Effector memory CD4-positive, alpha-beta T cell (primary cell): ENCODE results near the gene ADAMTS17.

Source experiments
- DNase-seq, 3 donors: peaks; one replicate each; pipeline ENCODE4 v3.0.0-alpha.2; 2020
- H3K27ac ChIP-seq: 2 replicates; pipeline ENCODE4 v1.7.0; 2013; ENCODE audit warnings: mild to moderate bottlenecking, low read length, moderate library complexity; ENCODE audit not compliant: insufficient read depth, poor library complexity, severe bottlenecking
- H3K27me3 ChIP-seq: replicated peaks from 2 replicates; pipeline ENCODE4 v1.7.0; 2013; ENCODE audit warnings: mild to moderate bottlenecking, low read length; ENCODE audit not compliant: insufficient read depth, control insufficient read depth, poor library complexity, severe bottlenecking
- H3K36me3 ChIP-seq: 2 replicates; pipeline ENCODE4 v1.7.0; 2013; ENCODE audit warnings: mild to moderate bottlenecking, low read length, moderate library complexity; ENCODE audit not compliant: control insufficient read depth, insufficient read depth
- H3K4me1 ChIP-seq: 2 replicates; pipeline ENCODE4 v1.7.0; 2013; ENCODE audit warnings: low read length, mild to moderate bottlenecking; ENCODE audit not compliant: control insufficient read depth, insufficient read depth, poor library complexity, severe bottlenecking
- H3K4me3 ChIP-seq: 2 replicates; pipeline ENCODE4 v1.7.0; 2013; ENCODE audit warnings: low read length, low read depth, mild to moderate bottlenecking; ENCODE audit not compliant: insufficient read depth, poor library complexity, severe bottlenecking
- H3K9me3 ChIP-seq: 2 replicates; pipeline ENCODE4 v1.7.0; 2013; ENCODE audit warnings: mild to moderate bottlenecking, low read length, moderate library complexity; ENCODE audit not compliant: control insufficient read depth

Gene ADAMTS17

GRCh38 chr15:100141311-100142001 lies 200.3 kb downstream of the ADAMTS17 start:
- Histone ChIP-seq H3K27me3 (no peaks in the 10 kb centered on the region), H3K4me3 (no peak overlapping the region), H3K36me3 (no peaks in the 10 kb centered on the region), H3K9me3 (no peaks in the 10 kb centered on the region), H3K4me1 (no peaks in the 10 kb centered on the region), H3K27ac (no peak overlapping the region)
- no peak for DNase-seq

GRCh38 chr15:100140527-100141308 lies 201.1 kb downstream of the ADAMTS17 start:
- H3K9me3 ChIP-seq = no peaks in the 10 kb centered on the region
- no peak for DNase-seq

DNA sequence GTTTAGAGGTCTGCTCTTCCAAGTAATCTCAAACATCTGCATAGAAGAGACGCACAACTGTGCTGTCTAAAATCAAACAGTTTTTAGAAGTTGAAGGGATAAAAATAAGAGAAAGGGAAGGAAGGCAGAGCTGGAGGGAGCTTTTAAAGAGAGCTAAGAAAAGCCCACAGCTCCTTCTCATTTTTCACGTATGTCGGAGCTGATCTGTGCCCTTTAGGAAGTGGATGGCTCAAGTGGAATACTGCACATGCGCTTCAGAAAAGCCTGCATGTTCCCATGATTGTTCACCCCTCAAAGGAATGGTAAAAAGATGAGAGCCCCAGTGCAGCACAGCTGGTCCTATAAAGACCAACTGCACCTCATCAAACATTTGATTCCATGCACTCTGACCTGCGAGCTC lies 207.2 kb downstream of the ADAMTS17 start:
- H3K27me3 ChIP-seq = no peaks in the 10 kb centered on the region
- no peaks in the 10 kb centered on the region for H3K9me3 ChIP-seq
- DNase-seq = no peak
- no peaks in the 10 kb centered on the region for H3K4me1 ChIP-seq
- no peaks in the 10 kb centered on the region for H3K36me3 ChIP-seq
- H3K27ac ChIP-seq = no peak overlapping the region
- H3K4me3 ChIP-seq = no peak overlapping the region

More at GRCh38 chr15:100140527-100141308, 201.1 kb downstream of the ADAMTS17 start:
- H3K4me1 ChIP-seq = no peaks in the 10 kb centered on the region
- no peak overlapping the region for H3K27ac ChIP-seq
- no peak overlapping the region for H3K4me3 ChIP-seq
- no peaks in the 10 kb centered on the region for H3K36me3 ChIP-seq
- H3K27me3 ChIP-seq = no peaks in the 10 kb centered on the region

- H3K4me1 ChIP-seq = no peaks in the 10 kb centered on the region
- no peak for DNase-seq
Observed at GRCh38 chr15:100134089-100134583, 207.6 kb downstream of the ADAMTS17 start.

GRCh38 chr15:100133001-100133400 lies 208.8 kb downstream of the ADAMTS17 start:
- Histone ChIP-seq H3K27ac (no peak overlapping the region), H3K4me3 (no peak overlapping the region), H3K27me3 (no peaks in the 10 kb centered on the region), H3K9me3 (no peaks in the 10 kb centered on the region), H3K36me3 (no peaks in the 10 kb centered on the region), H3K4me1 (no peaks in the 10 kb centered on the region)
- no peak for DNase-seq

More at GRCh38 chr15:100134089-100134583, 207.6 kb downstream of the ADAMTS17 start:
- Histone ChIP-seq H3K27ac (no peak overlapping the region), H3K27me3 (no peaks in the 10 kb centered on the region), H3K9me3 (no peaks in the 10 kb centered on the region), H3K4me3 (no peak overlapping the region), H3K36me3 (no peaks in the 10 kb centered on the region)

DNA sequence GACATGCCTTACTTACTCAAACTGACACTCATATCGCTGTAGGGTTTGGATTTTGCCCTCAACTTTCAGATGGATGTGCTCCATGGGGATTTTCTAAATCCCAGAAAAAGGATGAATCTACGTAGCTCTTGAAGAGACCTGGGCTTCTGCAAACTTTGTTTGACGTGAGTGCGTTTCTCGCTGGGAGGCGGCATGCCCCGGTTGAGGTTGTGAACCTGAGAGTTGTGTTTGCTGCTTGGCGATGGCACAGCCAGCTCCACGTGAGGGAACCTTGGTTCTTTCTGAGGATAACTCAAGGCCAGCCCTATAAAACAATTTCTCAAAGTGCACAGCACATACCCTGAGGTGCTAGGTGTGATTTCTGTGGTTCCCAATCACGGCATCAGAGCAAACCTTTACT lies 209.5 kb downstream of the ADAMTS17 start:
- Histone ChIP-seq H3K36me3 (no peaks in the 10 kb centered on the region), H3K4me1 (no peaks in the 10 kb centered on the region), H3K27me3 (no peaks in the 10 kb centered on the region), H3K27ac (no peak overlapping the region), H3K4me3 (no peak overlapping the region), H3K9me3 (no peaks in the 10 kb centered on the region)
- no peak for DNase-seq

- Histone ChIP-seq H3K36me3 (no peaks in the 10 kb centered on the region), H3K4me3 (no peak overlapping the region), H3K27me3 (no peaks in the 10 kb centered on the region), H3K9me3 (no peaks in the 10 kb centered on the region), H3K27ac (no peak overlapping the region), H3K4me1 (no peaks in the 10 kb centered on the region)
- DNase-seq = no peak
Observed at GRCh38 chr15:100131321-100132224, 210.2 kb downstream of the ADAMTS17 start.

GRCh38 chr15:100129677-100130076 lies 212.1 kb downstream of the ADAMTS17 start:
- Histone ChIP-seq H3K27me3 (no peaks in the 10 kb centered on the region), H3K9me3 (no peaks in the 10 kb centered on the region), H3K27ac (no peak overlapping the region), H3K4me1 (no peaks in the 10 kb centered on the region), H3K4me3 (no peak overlapping the region), H3K36me3 (no peaks in the 10 kb centered on the region)
- DNase-seq = no peak

- Histone ChIP-seq H3K36me3 (no peaks in the 10 kb centered on the region), H3K27me3 (no peaks in the 10 kb centered on the region), H3K4me3 (no peak overlapping the region), H3K9me3 (peaks cover 12% of the 10 kb centered on the region), H3K27ac (no peak overlapping the region), H3K4me1 (no peaks in the 10 kb centered on the region)
- no peak for DNase-seq
Observed at GRCh38 chr15:100125401-100126191, 216.2 kb downstream of the ADAMTS17 start.
